Measurements from ENCODE around the gene PHACTR3.

- no peak for TF ChIP-seq CTCF (conservative IDR thresholded peaks at IDR 0.05 in 1 of 2, IDR thresholded peaks at IDR 0.05 in 1 of 2; ENCODE audit: low read depth in 1 of 2, low read length in 2 of 2)
- no peak for TF ChIP-seq EZH2 (IDR thresholded peaks at IDR 0.05; ENCODE audit: low read length, missing control alignments)
These were observed 29.4 kb downstream of the PHACTR3 start for GRCh38 chr20:59633656-59634251.
